Neural crest cell (in vitro differentiated cells): Measurements from ENCODE around the gene ZDHHC14. TPM values are rescaled to one million over a fixed set of nuclear protein-coding genes. Genes with fewer than 3 reads are reported as not detected.

Experiments
- DNase-seq: peaks from one replicate; pipeline ENCODE4 v3.0.0; 2021; ENCODE audit warnings: low read depth, mixed read lengths, low spot score
- H3K27ac Mint-ChIP-seq: one replicate; pipeline ENCODE4 v1.8.0; 2021; ENCODE audit warnings: mild to moderate bottlenecking, mixed read lengths; ENCODE audit not compliant: unreplicated experiment
- H3K27me3 Mint-ChIP-seq: 2 replicates; pipeline ENCODE4 v1.8.0; 2021; ENCODE audit warnings: low read depth, mild to moderate bottlenecking, mixed read lengths
- H3K36me3 Mint-ChIP-seq: 2 replicates; pipeline ENCODE4 v1.8.0; 2021; ENCODE audit warnings: low read depth, mild to moderate bottlenecking, mixed read lengths
- H3K4me1 Mint-ChIP-seq: 2 replicates; pipeline ENCODE4 v1.8.0; 2021; ENCODE audit warnings: mixed read lengths
- H3K4me3 Mint-ChIP-seq: one replicate; pipeline ENCODE4 v1.8.0; 2021; ENCODE audit warnings: mild to moderate bottlenecking, mixed read lengths
- H3K9me3 Mint-ChIP-seq: 2 replicates; pipeline ENCODE4 v1.8.0; 2021; ENCODE audit warnings: mixed read lengths
- CTCF ChIP-seq: fragments of 200-600 bp; sonication (generic); conservative IDR thresholded peaks from 2 replicates; pipeline ENCODE4 v1.5.0; 2021; ENCODE audit warnings: antibody characterized with exemption, mild to moderate bottlenecking
- total RNA-seq: library from RNA; stranded (reverse); gene quantifications from 2 replicates; pipeline ENCODE4 v1.2.1, GENCODE V29; 2021

ZDHHC14 gene
- total RNA-seq, 1 donor from 2014 or later: 5.3 TPM

- Mint-ChIP-seq H3K9me3 (no peaks in the 10 kb centered on the region), H3K4me1 (no peaks in the 10 kb centered on the region), H3K36me3 (no peaks in the 10 kb centered on the region), H3K27me3 (peaks cover 3% of the 10 kb centered on the region), H3K27ac (no peak overlapping the region), H3K4me3 (no peak overlapping the region)
- no peak for TF ChIP-seq CTCF
- DNase-seq: no peak
Observed at GRCh38 chr6:157708933-157709332, 327.9 kb downstream of the ZDHHC14 start.

GRCh38 chr6:157709555-157709954 lies 328.6 kb downstream of the ZDHHC14 start:
- no peak for TF ChIP-seq CTCF
- H3K36me3 Mint-ChIP-seq: no peaks in the 10 kb centered on the region
- no peak for DNase-seq
- no peak overlapping the region for H3K27ac Mint-ChIP-seq
- H3K4me3 Mint-ChIP-seq: no peak overlapping the region
- H3K27me3 Mint-ChIP-seq: peaks cover 2% of the 10 kb centered on the region
- H3K9me3 Mint-ChIP-seq: no peaks in the 10 kb centered on the region
- H3K4me1 Mint-ChIP-seq: no peaks in the 10 kb centered on the region

- no peak overlapping the region for H3K27ac Mint-ChIP-seq
- no peaks in the 10 kb centered on the region for H3K27me3 Mint-ChIP-seq
- DNase-seq: no peak
- no peaks in the 10 kb centered on the region for H3K36me3 Mint-ChIP-seq
- no peak for TF ChIP-seq CTCF
- H3K4me3 Mint-ChIP-seq: no peak overlapping the region
- H3K9me3 Mint-ChIP-seq: no peaks in the 10 kb centered on the region
- H3K4me1 Mint-ChIP-seq: no peaks in the 10 kb centered on the region
Observed at GRCh38 chr6:157710604-157711003, 329.6 kb downstream of the ZDHHC14 start.

- no peak for DNase-seq
- no peak overlapping the region for H3K4me3 Mint-ChIP-seq
- no peaks in the 10 kb centered on the region for H3K27me3 Mint-ChIP-seq
- H3K27ac Mint-ChIP-seq: no peak overlapping the region
- H3K9me3 Mint-ChIP-seq: no peaks in the 10 kb centered on the region
- H3K4me1 Mint-ChIP-seq: no peaks in the 10 kb centered on the region
- TF ChIP-seq CTCF: no peak
- no peaks in the 10 kb centered on the region for H3K36me3 Mint-ChIP-seq
Observed at GRCh38 chr6:157711060-157711459, 330.1 kb downstream of the ZDHHC14 start.

- peaks cover 12% of the 10 kb centered on the region for H3K27me3 Mint-ChIP-seq
- DNase-seq: no peak
Observed at GRCh38 chr6:157712585-157713295, 331.8 kb downstream of the ZDHHC14 start.

More at GRCh38 chr6:157712585-157713295, 331.8 kb downstream of the ZDHHC14 start:
- Mint-ChIP-seq H3K9me3 (no peaks in the 10 kb centered on the region), H3K27ac (no peak overlapping the region), H3K36me3 (no peaks in the 10 kb centered on the region), H3K4me3 (no peak overlapping the region), H3K4me1 (peaks cover 9% of the 10 kb centered on the region)
- TF ChIP-seq CTCF: no peak
